ENCODE measurements around the gene SAT2.

Gene SAT2

GRCh38 chr17:7589891-7590691, 37.5 kb downstream of the SAT2 start, which contains the start of gene SOX15:
SOX15 (minus strand) TSS chr17:7590094; CDS start chr17:7589676, 418 bp downstream.
- peak; percentile 35 for DNase-seq

DNA sequence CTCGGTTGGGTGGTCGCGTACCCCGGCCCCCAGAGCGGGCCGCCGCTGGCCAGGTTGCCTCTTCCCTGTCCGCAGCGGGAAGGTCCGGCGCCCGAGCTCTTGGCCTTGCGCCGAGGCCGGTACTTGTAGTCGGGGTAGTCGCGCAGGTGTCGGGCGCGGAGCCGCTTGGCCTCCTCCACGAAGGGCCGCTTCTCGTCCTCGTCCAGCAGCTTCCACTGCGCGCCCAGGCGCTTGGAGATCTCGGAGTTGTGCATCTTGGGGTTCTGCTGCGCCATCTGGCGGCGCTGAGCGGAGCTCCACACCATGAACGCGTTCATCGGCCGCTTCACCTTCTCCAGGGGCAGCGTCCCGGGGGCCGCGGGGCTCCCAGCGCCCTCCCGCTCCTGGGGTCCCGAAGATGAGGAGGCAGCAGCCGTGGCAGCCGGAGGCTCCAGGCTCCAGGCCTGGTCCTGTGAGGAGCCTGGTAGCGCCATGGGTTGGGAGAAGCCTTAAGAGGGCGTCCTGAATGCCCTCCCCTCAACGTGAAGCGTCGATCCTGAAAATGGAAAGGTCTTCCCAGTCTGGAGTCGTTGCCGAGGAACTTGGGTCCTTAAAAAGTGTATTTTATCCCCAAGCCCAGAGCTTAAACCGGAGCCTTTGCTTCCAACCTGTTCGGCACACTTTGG, 38.3 kb downstream of the SAT2 start:
- peak; percentile 95 for DNase-seq

GRCh38 chr17:7588553-7589203, 38.9 kb downstream of the SAT2 start:
- DNase-seq = no peak

DNA sequence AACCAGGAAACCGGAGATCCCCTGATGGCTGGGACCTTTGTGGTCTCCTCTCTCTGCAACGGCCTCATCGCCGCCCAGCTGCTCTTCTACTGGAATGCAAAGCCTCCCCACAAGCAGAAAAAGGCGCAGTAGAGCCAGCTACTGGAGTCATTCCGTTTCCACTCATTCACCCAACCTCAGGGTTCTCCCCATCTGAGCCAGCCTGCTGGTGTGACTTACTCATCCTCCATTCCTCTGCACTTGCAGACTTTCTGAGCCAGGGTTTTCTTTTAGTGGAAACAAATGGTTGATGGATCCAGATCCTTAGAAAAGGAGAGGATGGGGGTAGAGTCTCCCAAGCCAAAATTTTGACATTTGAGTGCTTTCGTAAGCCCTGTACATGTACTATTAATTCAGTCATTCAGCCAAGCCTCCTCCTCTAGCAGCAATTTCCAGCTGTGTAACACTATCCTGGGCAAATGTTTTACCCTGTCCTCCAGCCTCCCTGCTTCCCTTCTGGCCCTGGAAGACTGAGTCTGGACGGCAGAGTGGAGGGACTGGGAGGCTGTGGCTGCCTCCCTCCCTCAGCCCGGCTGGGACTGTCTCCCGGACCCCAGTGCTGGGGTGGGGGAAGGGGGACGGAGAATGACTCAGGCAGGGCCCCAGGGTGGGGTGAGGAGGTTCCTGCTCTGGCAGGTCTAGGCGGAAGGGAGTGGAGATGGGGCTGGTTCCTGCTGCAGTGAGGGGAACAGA, 40.0 kb downstream of the SAT2 start:
- no peak for DNase-seq

DNA sequence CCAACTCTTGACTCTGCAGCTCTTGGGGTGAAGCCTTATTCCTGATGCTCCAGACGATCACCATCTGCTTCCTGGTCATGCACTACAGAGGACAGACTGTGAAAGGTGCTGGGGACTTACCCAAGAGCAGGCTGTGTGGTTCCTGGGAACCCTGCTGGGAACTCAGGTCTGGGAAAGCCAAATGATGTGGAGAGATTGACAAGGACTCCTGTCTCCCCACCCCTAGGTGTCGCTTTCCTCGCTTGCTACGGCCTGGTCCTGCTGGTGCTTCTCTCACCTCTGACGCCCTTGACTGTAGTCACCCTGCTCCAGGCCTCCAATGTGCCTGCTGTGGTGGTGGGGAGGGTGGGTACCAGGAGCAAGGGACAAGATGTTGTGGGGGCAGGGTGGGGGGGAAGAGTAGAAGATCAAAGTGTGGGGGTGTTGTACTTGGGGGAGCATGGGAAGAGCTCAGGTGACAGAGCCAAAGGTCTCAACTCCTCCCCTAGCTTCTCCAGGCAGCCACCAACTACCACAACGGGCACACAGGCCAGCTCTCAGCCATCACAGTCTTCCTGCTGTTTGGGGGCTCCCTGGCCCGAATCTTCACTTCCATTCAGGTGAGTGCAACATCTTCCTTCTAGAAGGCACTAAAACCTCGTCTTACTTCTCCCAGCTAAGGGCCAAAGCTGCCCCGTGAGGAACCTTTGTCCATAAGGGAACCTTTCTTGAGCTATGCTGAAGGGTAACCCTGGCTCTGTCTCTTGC, 40.8 kb downstream of the SAT2 start:
- DNase-seq = no peak

DNA sequence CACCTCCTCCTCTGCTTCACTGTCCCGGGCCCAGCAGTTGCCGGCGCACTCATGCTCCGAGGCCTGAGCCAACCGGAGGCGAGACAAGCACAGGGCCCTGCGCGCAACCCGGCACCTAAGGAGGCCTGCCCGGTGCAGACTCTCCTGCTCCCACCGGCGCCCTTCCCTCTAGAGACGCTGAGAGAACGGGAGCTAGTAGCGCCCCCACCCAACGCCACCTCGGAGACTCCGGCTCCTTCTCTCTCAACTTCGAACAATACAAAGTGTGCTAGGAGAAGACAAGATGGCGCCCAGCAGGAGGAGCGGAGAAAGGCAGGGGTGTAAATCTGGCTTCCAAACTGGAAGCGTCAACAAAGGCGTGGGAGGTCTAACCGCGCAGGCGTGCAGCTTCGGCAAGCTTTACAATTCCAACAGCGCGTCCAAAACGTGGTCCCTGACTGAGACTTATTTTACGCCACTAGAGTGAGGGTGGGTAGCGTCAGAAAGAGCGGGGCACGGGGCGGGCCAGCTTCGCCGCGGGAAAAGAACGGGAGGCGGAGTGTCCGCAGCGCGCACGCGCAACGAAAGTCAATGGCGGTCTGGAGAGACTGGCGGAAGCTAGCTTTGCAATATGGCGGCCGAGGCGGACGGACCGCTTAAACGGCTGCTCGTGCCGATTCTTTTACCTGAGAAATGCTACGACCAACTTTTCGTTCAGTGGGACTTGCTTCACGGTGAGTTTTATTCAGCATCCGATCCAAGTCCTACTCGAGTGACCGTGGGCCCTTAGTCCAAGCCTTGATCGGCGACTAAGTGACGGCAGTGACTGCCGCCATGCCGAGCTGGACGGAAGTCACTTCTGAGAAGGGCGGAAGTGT, 44.1 kb downstream of the SAT2 start, which contains the start of gene MPDU1:
Gene MPDU1, plus strand, starts transcription at position 600 of the 857 bp plus-strand sequence. Its CDS starts 11 bp downstream, at position 611.
- DNase-seq = peak; percentile 99

- no peak for DNase-seq
Measured at GRCh38 chr17:7582396-7583252, 45.0 kb downstream of the SAT2 start.

- DNase-seq = no peak
Measured at GRCh38 chr17:7580604-7581575, 46.7 kb downstream of the SAT2 start.

- DNase-seq = no peak
Measured at GRCh38 chr17:7579834-7580603, 47.6 kb downstream of the SAT2 start.

- peak; percentile 50 for DNase-seq
Measured at GRCh38 chr17:7579001-7579833, 48.4 kb downstream of the SAT2 start, which contains the start of gene CD68. CD68 (plus strand) TSS chr17:7579638; CDS start chr17:7579678, 40 bp downstream.

DNA sequence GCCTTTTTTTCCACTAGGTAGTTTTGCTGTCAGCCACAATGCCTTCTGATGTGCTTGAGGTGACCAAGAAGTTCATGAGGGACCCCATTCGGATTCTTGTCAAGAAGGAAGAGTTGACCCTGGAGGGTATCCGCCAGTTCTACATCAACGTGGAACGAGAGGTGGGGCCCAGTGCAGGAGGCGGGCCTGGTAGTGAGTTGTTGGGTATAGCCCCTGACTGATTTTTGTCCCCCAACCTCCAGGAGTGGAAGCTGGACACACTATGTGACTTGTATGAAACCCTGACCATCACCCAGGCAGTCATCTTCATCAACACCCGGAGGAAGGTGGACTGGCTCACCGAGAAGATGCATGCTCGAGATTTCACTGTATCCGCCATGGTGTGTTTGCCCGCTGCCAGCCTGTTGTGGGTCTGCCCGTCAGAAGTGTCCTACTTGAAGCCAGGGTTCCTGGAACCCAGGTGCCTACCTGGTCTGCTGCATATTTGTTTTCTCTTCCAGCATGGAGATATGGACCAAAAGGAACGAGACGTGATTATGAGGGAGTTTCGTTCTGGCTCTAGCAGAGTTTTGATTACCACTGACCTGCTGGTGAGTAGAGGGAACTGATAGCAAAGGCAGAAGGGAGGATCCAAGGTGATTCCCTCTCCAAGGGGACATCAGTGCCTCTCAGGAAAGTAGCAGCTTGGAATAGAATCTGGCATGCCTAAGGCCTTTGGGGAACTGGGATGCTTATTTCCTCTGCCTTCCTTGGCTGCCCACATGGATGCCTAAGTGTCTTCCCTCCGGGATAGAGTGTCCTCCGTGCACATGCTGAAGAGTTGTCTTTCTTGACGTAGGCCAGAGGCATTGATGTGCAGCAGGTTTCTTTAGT, 50.1 kb downstream of the SAT2 start:
- DNase-seq = no peak

DNA sequence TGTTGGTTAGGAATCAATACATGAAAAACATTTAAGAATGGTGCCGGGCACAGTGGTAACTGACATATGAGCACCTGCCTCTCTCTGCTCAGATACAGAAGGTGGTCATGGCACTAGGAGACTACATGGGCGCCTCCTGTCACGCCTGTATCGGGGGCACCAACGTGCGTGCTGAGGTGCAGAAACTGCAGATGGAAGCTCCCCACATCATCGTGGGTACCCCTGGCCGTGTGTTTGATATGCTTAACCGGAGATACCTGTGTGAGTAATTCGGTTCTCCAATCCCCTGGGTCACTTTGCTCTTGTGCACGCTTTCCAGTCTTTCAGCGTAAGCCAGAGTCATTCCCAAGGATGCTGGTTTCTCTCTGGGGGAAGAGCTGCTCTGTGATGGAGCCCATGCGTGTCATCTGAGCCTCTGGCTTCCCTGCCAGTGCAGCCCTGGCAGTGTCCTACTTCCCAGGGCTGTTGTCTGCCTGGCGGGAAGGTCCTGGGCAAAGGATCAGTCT, 51.1 kb downstream of the SAT2 start:
- no peak for DNase-seq

Data from eye (tissue), 1 donor.